ENCODE data around the gene ZMYM4. TPM values are rescaled to one million over a fixed set of nuclear protein-coding genes. Genes with fewer than 3 reads are reported as not detected.

ZMYM4 gene
- total RNA-seq, 1 donor from 2014 or later = 32.6 TPM

- no peaks in the 10 kb centered on the region for H3K9me3 ChIP-seq (replicated peaks)
- H3K36me3 ChIP-seq = peaks cover 76% of the 10 kb centered on the region
- no peak for TF ChIP-seq CTCF (IDR thresholded peaks at IDR 0.05; ENCODE audit: borderline replicate concordance)
- no peaks in the 10 kb centered on the region for H3K4me1 ChIP-seq
- no peak overlapping the region for H3K4me3 ChIP-seq
- DNase-seq = no peak
- no peak overlapping the region for H3K27ac ChIP-seq (replicated peaks)
- no peaks in the 10 kb centered on the region for H3K27me3 ChIP-seq (ENCODE audit: low read depth)
- intact Hi-C loops (cut with micrococcal nuclease) = no loop called here
These were observed 117.8 kb downstream of the ZMYM4 start for GRCh38 chr1:35386290-35386689.

GRCh38 chr1:35386959-35387358 is 118.5 kb downstream of the ZMYM4 start:
- intact Hi-C loops (cut with micrococcal nuclease) = no loop called here
- Histone ChIP-seq H3K4me3 (no peak overlapping the region), H3K9me3 (replicated peaks) (no peaks in the 10 kb centered on the region), H3K27ac (replicated peaks) (no peak overlapping the region), H3K4me1 (no peaks in the 10 kb centered on the region), H3K36me3 (peaks cover 77% of the 10 kb centered on the region), H3K27me3 (ENCODE audit: low read depth) (no peaks in the 10 kb centered on the region)
- no peak for TF ChIP-seq CTCF (IDR thresholded peaks at IDR 0.05; ENCODE audit: borderline replicate concordance)
- no peak for DNase-seq

GRCh38 chr1:35390600-35391494 is 122.3 kb downstream of the ZMYM4 start:
- intact Hi-C loops (cut with micrococcal nuclease) = no loop called here
- no peaks in the 10 kb centered on the region for H3K4me1 ChIP-seq
- no peaks in the 10 kb centered on the region for H3K27me3 ChIP-seq (ENCODE audit: low read depth)
- H3K27ac ChIP-seq (replicated peaks) = no peak overlapping the region
- no peak for TF ChIP-seq CTCF (IDR thresholded peaks at IDR 0.05; ENCODE audit: borderline replicate concordance)
- DNase-seq = no peak
- H3K9me3 ChIP-seq (replicated peaks) = no peaks in the 10 kb centered on the region
- no peak overlapping the region for H3K4me3 ChIP-seq
- peaks cover 88% of the 10 kb centered on the region for H3K36me3 ChIP-seq

- no peak overlapping the region for H3K27ac ChIP-seq (replicated peaks)
- intact Hi-C loops (cut with micrococcal nuclease) = no loop called here
These were observed 125.9 kb downstream of the ZMYM4 start for GRCh38 chr1:35394386-35394785.

GRCh38 chr1:35398739-35399138 is 130.2 kb downstream of the ZMYM4 start:
- intact Hi-C loops (cut with micrococcal nuclease) = no loop called here

More at GRCh38 chr1:35394386-35394785, 125.9 kb downstream of the ZMYM4 start:
- Histone ChIP-seq H3K27me3 (ENCODE audit: low read depth) (no peaks in the 10 kb centered on the region), H3K4me1 (no peaks in the 10 kb centered on the region), H3K36me3 (peaks cover 89% of the 10 kb centered on the region), H3K9me3 (replicated peaks) (no peaks in the 10 kb centered on the region), H3K4me3 (no peak overlapping the region)
- DNase-seq = no peak
- no peak for TF ChIP-seq CTCF (IDR thresholded peaks at IDR 0.05; ENCODE audit: borderline replicate concordance)

More at GRCh38 chr1:35398739-35399138, 130.2 kb downstream of the ZMYM4 start:
- no peaks in the 10 kb centered on the region for H3K27me3 ChIP-seq (ENCODE audit: low read depth)
- H3K36me3 ChIP-seq = peaks cover 92% of the 10 kb centered on the region
- no peak for DNase-seq
- H3K4me3 ChIP-seq = no peak overlapping the region
- no peaks in the 10 kb centered on the region for H3K9me3 ChIP-seq (replicated peaks)
- no peaks in the 10 kb centered on the region for H3K4me1 ChIP-seq
- no peak for TF ChIP-seq CTCF (IDR thresholded peaks at IDR 0.05; ENCODE audit: borderline replicate concordance)
- no peak overlapping the region for H3K27ac ChIP-seq (replicated peaks)

Data from left ventricle myocardium inferior (tissue), 1 donor.